IPS-20b (cell line): ENCODE measurements around the gene NEK1.
"Not testable (repeated sequence)": the region's sequence is repeated elsewhere in the genome, so short reads cannot be mapped to it uniquely, and the experiment has no call there.

Experiments used
- H3K27ac ChIP-seq: one replicate; pipeline ENCODE4 v1.5.1; 2013; ENCODE audit warnings: low read length
- H3K27me3 ChIP-seq: 2 replicates; pipeline ENCODE4 v1.6.1; 2013; ENCODE audit warnings: mild to moderate bottlenecking, low read length, inconsistent platforms; ENCODE audit not compliant: insufficient read depth
- H3K36me3 ChIP-seq: 2 replicates; pipeline ENCODE4 v1.6.1; 2013; ENCODE audit warnings: low read depth, mild to moderate bottlenecking, inconsistent platforms, low read length, moderate library complexity; ENCODE audit not compliant: insufficient read depth
- H3K4me1 ChIP-seq: 2 replicates; pipeline ENCODE4 v1.6.1; 2013; ENCODE audit warnings: mild to moderate bottlenecking, control low read depth, inconsistent platforms, low read length, moderate library complexity; ENCODE audit not compliant: insufficient read depth
- H3K4me3 ChIP-seq: 2 replicates; pipeline ENCODE4 v1.5.1; 2013; ENCODE audit warnings: mild to moderate bottlenecking, low read length, inconsistent platforms
- H3K9ac ChIP-seq: 2 replicates; pipeline ENCODE4 v1.6.1; 2013; ENCODE audit warnings: low read depth, mild to moderate bottlenecking, inconsistent platforms, low read length, moderate library complexity
- H3K9me3 ChIP-seq: 2 replicates; pipeline ENCODE4 v1.6.1; 2013; ENCODE audit warnings: mild to moderate bottlenecking, low read depth, low read length, inconsistent platforms; ENCODE audit not compliant: insufficient read depth

The NEK1 gene

GRCh38 chr4:169540774-169541173 lies 71.6 kb downstream of the NEK1 start:
- H3K4me1 ChIP-seq = no peaks in the 10 kb centered on the region
- H3K9me3 ChIP-seq = no peaks in the 10 kb centered on the region
- H3K27me3 ChIP-seq = no peaks in the 10 kb centered on the region
- no peak overlapping the region for H3K9ac ChIP-seq
- no peak overlapping the region for H3K4me3 ChIP-seq
- no peak overlapping the region for H3K27ac ChIP-seq
- no peaks in the 10 kb centered on the region; the same call in 1 of the 2 replicates for H3K36me3 ChIP-seq

- Histone ChIP-seq H3K9me3 (no peaks in the 10 kb centered on the region), H3K4me1 (no peaks in the 10 kb centered on the region), H3K27me3 (no peaks in the 10 kb centered on the region), H3K27ac (no peak overlapping the region), H3K9ac (no peak overlapping the region), H3K4me3 (no peak overlapping the region), H3K36me3 (peaks cover 8% of the 10 kb centered on the region; the same call in 1 of the 2 replicates)
Measured at GRCh38 chr4:169530048-169530447, 82.3 kb downstream of the NEK1 start.

- peaks cover 9% of the 10 kb centered on the region for H3K9me3 ChIP-seq
- H3K36me3 ChIP-seq = peaks cover 4% of the 10 kb centered on the region; the same call in 1 of the 2 replicates
- no peaks in the 10 kb centered on the region for H3K27me3 ChIP-seq
- no peaks in the 10 kb centered on the region for H3K4me1 ChIP-seq
- no peak overlapping the region for H3K4me3 ChIP-seq
- no peak overlapping the region for H3K27ac ChIP-seq
- H3K9ac ChIP-seq = no peak overlapping the region
Measured at GRCh38 chr4:169523796-169524195, 88.6 kb downstream of the NEK1 start.

GRCh38 chr4:169510617-169511016 lies 101.8 kb downstream of the NEK1 start:
- no peaks in the 10 kb centered on the region for H3K27me3 ChIP-seq
- no peak overlapping the region for H3K4me3 ChIP-seq
- no peaks in the 10 kb centered on the region for H3K4me1 ChIP-seq
- H3K9me3 ChIP-seq = no peaks in the 10 kb centered on the region
- peaks cover 3% of the 10 kb centered on the region; the same call in 1 of the 2 replicates for H3K36me3 ChIP-seq
- no peak overlapping the region for H3K9ac ChIP-seq
- no peak overlapping the region for H3K27ac ChIP-seq

- Histone ChIP-seq H3K36me3 (peaks cover 3% of the 10 kb centered on the region; the same call in 1 of the 2 replicates), H3K9me3 (no peaks in the 10 kb centered on the region; the same call in 1 of the 2 replicates), H3K27ac (no peak overlapping the region), H3K9ac (no peak overlapping the region), H3K27me3 (no peaks in the 10 kb centered on the region), H3K4me1 (no peaks in the 10 kb centered on the region), H3K4me3 (no peak overlapping the region)
Measured at GRCh38 chr4:169506903-169507302, 105.5 kb downstream of the NEK1 start.

- H3K4me3 ChIP-seq, H3K4me1 ChIP-seq, H3K9ac ChIP-seq, H3K27me3 ChIP-seq, H3K27ac ChIP-seq, H3K36me3 ChIP-seq: not testable (repeated sequence)
- peaks cover 10% of the 10 kb centered on the region; the same call in 1 of the 2 replicates for H3K9me3 ChIP-seq
Measured at GRCh38 chr4:169499907-169500306, 112.5 kb downstream of the NEK1 start.

- H3K27me3 ChIP-seq, H3K27ac ChIP-seq, H3K4me1 ChIP-seq, H3K9ac ChIP-seq, H3K4me3 ChIP-seq, H3K36me3 ChIP-seq, H3K9me3 ChIP-seq: not testable (repeated sequence)
Measured at GRCh38 chr4:169494234-169494633, 118.1 kb downstream of the NEK1 start.

- no peaks in the 10 kb centered on the region for H3K4me1 ChIP-seq
- H3K36me3 ChIP-seq = no peaks in the 10 kb centered on the region
- no peaks in the 10 kb centered on the region for H3K27me3 ChIP-seq
- no peak overlapping the region for H3K4me3 ChIP-seq
- no peak overlapping the region for H3K9ac ChIP-seq
- no peaks in the 10 kb centered on the region for H3K9me3 ChIP-seq
- no peak overlapping the region for H3K27ac ChIP-seq
Measured at GRCh38 chr4:169493164-169493524, 119.2 kb downstream of the NEK1 start.

GRCh38 chr4:169492436-169493163 lies 119.8 kb downstream of the NEK1 start:
- Histone ChIP-seq H3K27ac (no peak overlapping the region), H3K36me3 (no peaks in the 10 kb centered on the region), H3K4me1 (no peaks in the 10 kb centered on the region), H3K9me3 (no peaks in the 10 kb centered on the region), H3K9ac (no peak overlapping the region), H3K27me3 (no peaks in the 10 kb centered on the region), H3K4me3 (no peak overlapping the region)

- no peak overlapping the region for H3K27ac ChIP-seq
- no peaks in the 10 kb centered on the region for H3K9me3 ChIP-seq
- H3K9ac ChIP-seq = no peak overlapping the region
- H3K27me3 ChIP-seq = no peaks in the 10 kb centered on the region
- H3K4me3 ChIP-seq = no peak overlapping the region
- H3K4me1 ChIP-seq = no peaks in the 10 kb centered on the region
- H3K36me3 ChIP-seq = no peaks in the 10 kb centered on the region
Measured at GRCh38 chr4:169491211-169491610, 121.2 kb downstream of the NEK1 start.

- Histone ChIP-seq H3K9me3 (no peaks in the 10 kb centered on the region), H3K27me3 (no peaks in the 10 kb centered on the region), H3K36me3 (no peaks in the 10 kb centered on the region), H3K4me3 (no peak overlapping the region), H3K9ac (no peak overlapping the region), H3K27ac (no peak overlapping the region), H3K4me1 (peaks cover 5% of the 10 kb centered on the region; the same call in 1 of the 2 replicates)
Measured at GRCh38 chr4:169489306-169489705, 123.1 kb downstream of the NEK1 start.
